Left renal pelvis (tissue), 4 donors: ENCODE data around the gene MRPS11. TPM values are rescaled to one million over a fixed set of nuclear protein-coding genes. Genes with fewer than 3 reads are reported as not detected.
"Not testable (repeated sequence)": the region's sequence is repeated elsewhere in the genome, so short reads cannot be mapped to it uniquely, and the experiment has no call there.

Experiments
- DNase-seq, 4 donors: peaks; one replicate each; pipeline ENCODE4 v3.0.0-alpha.2; 2013; ENCODE audit warnings: low read depth in 4 of 4, low spot score in 3 of 4
- polyA plus RNA-seq, 4 donors: library from polyadenylated mRNA; unstranded; fragments of 120-200 nt; gene quantifications; one replicate each; pipeline ENCODE4 v1.2.1, GENCODE V29; 2013; ENCODE audit not compliant: insufficient read length in 4 of 4

Gene MRPS11
- polyA plus RNA-seq, 4 donors = 28.9 to 55.9 (median 38.2) TPM

DNA sequence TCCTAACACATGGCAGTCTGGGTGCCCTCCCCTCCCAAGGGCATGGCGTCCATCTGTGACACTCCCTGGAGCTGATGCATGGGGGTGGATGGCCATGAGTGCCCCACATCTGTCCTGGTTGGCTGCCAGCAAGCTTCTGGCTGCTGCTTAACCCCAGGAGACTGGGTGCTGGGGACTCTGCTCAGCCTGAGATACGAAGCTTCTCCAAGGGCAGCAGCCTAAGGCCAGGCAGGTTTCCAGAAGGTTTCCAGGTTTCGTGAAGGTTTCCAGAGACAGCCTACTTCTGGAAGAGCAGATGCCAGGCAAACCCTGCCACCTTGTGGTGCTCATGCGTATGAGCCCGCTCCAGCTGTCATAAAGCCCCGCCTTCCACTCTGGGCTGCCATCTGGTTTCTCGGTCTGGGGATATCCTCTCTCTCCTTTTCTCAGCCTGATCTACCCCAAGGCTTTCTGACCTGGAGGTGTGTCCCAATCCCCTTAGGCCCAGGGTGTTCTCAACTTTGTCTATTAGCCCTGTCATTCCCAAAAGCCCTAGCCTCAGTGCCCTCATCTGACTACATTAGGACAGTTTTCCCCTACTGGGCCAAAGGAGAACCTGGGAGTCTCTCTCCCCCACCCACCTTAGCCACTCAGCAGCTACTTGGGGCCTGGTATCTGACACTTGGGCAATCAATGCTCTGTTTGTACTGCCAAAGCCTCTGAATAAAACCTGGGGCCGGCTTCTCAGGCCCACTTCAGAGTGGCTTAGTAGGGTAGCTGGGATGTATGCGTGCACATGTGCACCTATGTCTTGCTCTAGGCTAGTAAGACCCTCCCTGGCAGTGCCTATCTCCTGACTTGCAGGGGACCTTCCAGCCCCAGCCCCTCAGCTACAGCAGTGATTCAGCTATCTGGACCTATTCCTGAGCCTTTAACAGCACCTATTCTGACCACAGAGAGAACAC lies 12.4 kb upstream of the MRPS11 start:
- DNase-seq = peak in 1 of 4 donors; percentile 45

DNA sequence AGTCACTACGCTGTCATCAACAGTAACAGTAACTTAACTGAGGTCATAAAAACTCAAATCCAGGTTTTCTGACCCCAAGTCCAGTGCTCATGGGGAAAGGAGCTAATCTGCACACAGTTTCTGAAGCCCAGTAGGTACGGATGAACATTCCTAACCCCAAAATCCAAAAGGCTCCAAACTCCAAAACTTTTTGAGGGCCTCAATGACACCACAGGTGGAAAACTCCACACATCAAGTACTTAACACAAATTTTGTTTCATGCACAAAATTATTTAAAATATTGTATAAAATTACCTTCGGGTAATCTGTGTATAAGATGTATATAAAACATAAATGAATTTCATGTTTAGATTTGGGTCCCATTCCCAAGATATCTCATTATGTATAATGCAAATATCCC lies 10.8 kb upstream of the MRPS11 start:
- DNase-seq = no peak

DNA sequence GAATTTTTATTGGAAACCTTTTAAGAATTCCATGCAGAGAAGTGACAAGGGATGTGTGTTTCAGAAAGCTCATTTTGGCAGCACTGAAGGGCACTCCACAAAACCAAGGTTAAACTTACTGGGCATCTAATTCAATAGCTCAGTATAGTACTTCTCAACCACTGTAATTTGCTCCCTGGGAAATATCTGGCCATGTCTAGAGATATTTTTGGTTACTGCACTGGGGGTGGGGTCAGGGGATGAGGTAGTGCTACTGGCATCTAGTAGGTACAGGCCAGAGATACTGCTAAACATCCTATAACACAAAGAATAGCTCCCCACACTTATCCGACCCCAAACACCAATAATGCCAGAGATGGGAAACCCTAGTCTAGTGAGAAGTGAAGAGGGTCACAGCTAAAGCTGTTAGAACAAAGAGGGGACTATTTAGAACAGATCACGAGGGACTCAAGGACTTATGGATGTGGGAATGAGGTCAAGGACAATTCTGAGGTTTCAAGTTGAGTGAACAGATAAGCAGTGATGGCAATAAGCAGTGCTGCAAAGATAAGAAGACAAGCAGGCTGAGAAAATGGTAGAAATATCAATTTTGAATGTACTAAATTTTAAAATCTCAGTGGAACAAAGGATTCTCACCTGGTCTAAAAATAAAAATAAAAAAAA lies 3.5 kb upstream of the MRPS11 start:
- DNase-seq = no peak

DNA sequence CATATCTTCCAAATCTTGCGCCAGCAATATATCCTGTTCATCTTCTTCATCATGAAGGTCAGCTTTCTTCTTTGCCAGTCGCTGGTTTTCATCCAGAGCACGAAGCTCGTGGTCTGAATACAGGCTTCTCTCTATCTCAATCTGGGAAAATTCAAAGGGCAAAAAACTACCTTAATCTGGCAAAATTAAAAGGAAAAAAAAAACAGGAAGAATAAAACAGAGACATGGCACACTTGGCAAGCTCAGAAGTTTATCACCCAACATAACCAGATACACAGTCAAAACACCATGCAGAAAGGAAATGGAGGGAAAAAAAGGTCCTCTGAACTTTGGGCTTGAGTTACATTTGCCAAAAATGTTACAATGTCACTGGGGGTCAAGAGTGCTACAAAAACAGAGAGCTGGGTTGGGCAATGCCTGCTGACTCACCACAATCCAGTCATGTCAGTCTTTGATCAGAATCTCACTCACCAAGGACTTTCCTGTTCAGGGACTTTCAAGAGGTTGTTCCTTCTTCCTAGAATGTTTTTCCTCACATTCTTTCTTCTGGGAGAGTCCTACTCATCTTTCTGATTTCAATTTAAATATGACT lies 1.8 kb upstream of the MRPS11 start:
- DNase-seq = no peak

DNA sequence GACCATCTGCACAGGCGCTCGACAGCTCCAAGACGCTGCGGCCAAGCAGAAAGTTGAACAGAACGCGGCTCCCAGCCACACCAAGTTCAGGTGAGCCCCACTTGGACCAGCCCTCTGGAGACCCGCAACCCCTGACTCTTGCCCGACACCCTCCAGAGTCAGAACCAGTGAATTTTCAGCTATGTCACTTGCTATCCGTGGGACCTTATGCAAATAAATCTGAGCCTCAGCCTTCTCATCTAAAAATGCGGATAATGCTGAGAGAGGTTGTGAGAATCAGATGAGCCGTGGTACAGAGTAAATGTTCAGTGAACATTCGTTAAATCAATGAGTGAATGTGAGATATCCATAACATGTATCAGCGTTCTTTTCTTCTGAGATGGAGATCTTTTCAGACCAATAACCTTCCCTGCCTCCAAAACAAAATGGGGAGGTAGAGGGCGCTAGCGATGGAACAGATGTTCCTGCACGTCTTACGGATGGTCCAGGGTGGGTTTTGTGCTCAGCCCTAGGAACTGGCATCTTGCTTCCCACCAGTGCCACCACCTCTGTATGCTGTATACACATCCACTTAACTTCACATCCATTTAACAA lies 524 bp downstream of the MRPS11 start:
- no peak for DNase-seq

DNA sequence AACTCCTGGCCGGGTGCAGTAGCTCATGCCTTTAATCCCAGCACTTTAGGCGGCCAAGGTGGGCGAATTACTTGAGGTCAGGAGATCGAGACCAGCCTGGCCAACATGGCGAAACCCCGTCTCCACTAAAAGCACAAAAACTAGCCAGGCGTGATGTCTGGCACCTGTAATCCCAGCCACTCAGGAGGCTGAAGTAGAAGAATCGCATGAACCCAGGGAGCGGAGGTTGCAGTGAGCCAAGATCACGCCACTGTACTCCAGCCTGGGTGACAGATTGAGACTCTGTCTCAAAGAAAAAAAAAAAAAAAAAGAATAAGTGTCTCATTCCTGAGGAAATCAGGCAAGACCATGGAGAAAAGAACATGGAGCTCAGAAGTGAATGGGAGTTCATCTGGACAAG lies 1.2 kb downstream of the MRPS11 start:
- not testable (repeated sequence) for DNase-seq

DNA sequence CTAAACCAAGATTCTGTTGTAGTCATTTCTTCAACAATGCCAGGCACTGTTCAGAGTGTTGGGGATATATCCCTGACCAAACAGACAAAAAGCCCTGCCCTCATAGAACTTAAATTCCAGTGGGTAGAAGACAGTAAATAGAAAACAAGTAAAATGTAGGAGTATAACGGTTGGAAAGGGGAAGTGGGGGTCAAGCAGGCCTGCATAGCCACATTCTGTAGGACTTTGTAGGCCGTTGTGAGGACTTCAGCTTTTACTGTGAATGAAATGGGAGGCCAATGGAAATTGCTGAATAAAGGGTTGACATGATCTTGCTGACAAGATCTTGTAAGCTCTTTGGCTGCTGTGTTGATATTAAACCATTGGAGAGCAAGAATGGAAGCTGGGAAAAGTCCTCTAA lies 1.8 kb downstream of the MRPS11 start:
- DNase-seq = no peak

DNA sequence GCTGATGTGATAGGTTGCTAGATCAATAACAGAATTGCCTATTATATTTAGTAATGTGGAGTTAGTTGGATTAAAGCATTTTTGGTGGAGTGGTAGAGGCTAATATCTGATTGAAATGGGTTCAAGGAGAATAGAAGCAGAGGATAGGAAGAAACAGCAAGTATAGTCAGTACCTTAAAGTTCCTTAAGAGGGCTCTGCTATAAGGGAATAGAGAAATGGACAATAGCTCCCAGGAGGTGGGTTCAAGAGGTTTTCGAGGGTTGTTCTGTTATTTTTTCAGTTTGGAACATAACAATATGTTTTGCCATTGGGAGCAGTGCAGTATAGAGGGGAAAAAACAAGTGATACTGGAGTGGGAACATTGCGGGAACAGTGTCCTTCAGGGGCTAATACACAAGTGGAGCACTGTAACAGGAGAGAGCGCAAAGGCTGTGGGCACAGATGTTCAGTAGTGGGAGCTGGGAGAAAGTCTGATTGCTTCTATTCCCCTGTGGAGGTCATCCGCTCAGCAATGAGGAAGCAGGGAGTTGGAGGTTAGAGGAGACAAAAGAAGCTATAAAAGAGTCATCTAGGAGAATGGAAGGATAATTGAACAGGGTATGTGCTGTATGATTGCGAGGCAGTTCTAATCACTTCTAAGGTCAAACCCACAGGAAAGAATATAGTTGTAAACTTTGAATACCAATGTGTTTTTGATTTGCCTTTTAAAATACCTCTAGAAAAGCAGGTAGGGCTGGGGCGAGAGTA lies 3.3 kb downstream of the MRPS11 start:
- no peak for DNase-seq

DNA sequence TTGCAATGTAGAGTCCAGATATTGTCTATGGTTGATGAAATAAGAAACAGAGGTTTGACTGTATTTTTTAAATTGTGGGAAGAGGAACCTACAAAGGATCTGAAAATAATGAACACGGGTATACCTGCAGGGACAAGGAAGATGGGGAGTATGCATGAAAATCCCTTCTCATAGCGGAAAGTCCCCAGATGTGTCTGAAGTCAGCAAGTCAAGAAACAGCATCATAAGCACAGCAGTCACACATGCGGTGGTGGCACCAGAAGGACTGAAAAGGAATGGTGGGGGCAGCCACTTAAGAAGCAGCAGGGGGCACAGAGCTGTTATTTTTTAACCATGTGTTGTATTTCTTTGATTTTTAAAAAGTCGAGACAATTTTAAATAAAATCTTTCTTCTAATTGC lies 4.7 kb downstream of the MRPS11 start:
- DNase-seq = no peak

DNA sequence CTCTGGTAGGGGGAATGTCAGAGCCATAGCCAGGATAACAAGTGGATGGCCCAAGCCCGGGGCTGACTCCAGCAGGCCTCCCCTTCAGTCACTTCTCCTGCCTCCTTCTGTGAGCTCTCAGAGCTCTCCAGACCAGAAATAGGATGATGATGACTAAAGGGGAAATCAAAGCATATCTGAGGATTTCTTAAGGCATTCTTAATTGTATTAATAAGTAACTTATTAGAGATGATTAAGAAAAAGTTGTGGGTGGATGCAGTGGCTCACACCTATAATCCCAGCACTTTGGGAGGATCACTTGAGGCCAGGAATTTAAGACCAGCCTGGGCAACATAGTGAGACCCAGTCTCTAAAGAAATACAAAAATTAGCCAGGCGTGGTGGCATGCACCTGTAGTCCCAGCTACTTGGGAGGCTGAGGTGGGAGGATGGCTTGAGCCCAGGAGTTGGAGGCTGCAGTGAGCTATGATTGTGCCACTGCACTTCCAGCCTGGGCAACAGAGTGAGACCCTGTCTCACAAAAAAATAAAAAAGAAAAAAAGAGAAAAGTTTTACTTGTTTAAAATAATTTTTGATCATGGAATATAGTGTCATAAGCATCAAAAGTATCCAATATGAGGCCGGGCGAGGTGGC lies 6.3 kb downstream of the MRPS11 start:
- DNase-seq = not testable (repeated sequence)

DNA sequence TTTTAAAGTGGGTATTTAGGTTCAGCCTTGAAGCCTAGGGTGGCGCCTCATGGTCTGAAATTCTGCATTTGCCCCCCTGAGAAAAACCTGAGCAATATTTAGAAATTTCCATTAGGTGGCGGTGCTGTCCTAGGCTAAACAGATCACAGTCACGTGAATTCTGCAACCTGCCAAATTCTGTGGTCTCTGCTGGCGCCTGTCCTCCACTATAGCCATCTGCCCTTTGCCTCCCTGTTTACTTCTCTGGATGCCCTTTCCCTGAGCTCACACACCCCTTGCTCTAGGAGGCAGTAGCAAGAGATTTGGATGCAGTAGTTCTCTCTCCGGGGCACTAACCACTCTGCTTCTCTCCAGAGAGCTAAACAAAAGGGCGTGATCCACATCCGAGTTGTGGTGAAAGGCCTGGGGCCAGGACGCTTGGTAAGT lies 9.1 kb downstream of the MRPS11 start:
- DNase-seq = no peak

DNA sequence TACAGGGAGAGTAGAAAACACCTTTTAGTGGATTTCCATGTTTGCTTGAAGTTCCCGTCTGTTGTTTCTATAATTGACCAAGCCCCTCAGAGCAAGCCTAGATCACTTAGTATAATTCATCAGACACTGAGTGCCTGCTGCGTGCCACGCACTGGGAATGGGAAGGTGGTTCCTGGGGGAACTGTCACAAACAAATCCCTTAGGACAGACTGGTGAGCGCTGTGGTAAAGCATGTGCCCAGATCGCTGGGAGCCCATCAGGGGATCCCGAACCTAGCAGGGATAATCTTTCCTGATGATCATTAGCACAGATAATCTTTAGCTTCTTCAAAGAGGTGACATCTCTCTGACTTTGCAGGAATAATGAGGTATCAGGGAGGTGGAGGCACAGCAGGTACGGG lies 9.6 kb downstream of the MRPS11 start:
- no peak for DNase-seq

DNA sequence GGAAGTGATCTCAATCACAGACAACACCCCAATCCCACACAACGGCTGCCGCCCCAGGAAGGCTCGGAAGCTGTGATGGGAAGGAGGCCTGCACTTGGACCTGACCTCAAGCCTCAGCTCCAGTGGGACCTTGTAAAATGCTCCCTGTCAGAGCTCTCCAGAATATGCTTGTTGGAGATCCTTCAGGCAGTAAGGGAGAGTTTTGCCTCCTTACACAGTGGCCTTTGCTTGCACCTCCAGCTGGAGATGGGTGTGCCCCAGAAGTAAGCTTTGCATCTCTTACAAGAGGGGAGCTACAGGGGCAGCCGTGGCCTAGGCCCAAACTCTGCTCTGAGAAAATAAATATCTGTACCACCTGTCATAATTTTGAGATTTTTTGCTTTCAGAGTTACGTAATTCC lies 10.4 kb downstream of the MRPS11 start:
- no peak for DNase-seq

DNA sequence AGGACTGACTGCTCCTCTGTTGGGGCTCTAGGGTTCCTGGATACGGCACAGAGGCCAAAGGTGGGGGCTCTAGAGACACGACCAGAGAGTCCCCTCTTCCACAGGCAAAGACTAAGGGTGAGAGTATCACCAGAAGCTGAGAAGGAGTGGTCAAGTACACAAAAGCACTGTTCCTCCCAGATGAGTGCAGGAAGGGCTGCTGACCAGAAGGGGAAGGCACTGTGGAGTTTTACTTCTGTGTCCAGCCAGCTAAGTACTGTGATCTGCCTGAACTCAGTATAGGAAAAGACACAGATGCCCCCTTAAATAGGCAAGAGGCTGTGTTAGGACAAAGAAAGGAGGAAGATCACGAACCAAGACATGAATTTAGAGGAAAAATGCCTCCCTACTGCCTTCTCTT lies 11.7 kb downstream of the MRPS11 start:
- DNase-seq = no peak

DNA sequence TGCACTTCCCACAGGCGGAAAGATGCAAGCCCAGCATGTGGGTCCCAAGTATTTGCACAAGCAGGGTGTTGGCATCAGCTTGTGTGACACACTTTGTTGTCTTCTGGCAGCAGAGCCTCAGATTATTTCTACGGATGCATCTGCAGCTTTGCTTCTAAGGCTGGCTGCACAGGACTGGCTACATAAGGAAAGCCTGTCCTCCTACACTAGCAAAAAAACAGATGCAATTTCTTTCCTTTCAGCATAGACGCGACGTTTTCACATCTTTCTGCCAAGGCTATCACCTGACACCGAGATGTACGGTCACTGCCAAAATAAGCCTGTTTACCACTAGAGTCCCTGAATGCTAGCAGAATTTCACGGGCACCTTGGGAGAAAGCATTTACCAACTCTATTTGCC lies 13.5 kb downstream of the MRPS11 start:
- no peak for DNase-seq

DNA sequence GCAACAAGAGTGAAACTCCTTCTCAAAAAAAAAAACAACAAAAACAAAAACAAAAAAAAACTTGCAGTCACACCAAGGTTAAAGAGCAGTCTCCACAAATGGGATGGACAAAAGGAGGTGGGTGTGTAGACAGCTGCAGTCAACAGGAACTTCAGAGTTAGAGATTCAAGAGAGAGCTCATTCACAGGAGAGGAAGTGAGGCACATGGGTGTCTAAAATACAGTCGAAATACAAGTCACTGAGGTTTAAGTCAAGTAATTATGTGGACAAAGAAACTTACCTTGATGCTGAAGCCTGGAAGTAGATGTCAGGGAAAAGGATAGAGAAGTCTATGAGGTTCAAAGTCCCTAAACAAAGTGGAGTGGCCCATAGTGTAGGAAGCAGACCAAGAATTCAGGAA lies 14.8 kb downstream of the MRPS11 start:
- DNase-seq = no peak

DNA sequence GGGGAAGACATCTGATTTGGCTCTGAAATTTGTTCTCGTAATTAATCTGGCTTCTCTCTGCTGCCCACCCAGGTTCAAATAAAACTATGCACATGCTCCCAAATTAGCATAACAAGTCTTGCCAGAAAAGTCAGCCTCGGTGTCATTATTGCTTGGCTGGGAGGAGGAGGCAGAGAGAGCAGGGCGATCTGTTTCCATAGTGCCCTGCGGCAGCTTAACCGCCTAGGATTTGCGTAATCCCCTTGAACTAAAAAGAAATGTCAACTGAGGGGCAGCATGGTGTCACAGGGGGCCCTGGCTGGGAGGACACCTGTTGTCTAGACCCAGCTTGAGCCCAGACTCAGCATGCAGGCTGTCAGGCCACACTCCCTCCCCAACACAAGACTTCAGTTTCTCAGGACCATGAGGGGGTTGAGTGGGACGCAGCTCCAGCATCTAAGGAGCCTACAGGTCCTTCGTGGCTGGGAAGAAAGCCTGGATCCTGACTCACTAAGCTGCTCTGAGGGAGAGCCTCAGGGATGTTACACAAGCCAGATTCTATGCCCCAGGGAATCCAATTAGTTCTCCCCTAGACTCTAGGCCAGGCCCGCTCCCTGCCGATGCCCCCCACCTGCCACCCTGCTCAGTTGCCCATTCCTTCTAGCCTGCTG lies 17.3 kb downstream of the MRPS11 start:
- DNase-seq = peak in 2 of 4 donors; percentile 62 to 63

DNA sequence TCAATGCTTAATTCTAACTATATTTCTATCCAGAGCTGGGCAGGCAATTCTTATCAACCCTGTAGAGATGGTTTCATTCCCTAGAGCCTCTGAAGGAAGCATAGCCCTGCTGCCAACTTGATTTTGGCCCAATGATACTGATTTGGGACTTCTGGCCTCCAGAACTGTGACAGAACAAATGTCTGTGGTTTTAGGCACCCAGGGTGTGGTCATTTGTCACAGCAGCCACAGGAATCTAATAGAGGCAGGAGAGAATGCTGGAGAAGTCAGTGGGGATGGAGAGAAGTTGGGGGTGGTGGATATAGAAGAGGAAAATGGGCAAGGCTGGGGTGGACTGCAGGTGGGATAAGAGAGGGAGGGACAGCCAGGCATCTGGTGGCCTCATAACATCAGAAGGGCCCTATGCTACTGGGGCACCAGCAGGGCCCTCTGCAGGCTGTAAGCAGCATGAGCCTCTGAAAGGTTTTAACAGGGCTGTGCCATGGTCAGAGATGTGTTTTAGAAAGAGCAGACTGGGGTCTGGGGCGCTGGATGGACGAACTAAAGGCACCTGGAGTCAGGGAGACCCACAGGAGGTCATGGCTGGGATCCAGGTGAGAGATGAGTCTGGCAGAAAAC lies 19.8 kb downstream of the MRPS11 start:
- DNase-seq = no peak
